ENCODE results near the gene GPR156. TPM values are rescaled to one million over a fixed set of nuclear protein-coding genes. Genes with fewer than 3 reads are reported as not detected.

GPR156 gene
- total RNA-seq, 2 donors from 2014 or later = 0.46 to 3.0 TPM

DNA sequence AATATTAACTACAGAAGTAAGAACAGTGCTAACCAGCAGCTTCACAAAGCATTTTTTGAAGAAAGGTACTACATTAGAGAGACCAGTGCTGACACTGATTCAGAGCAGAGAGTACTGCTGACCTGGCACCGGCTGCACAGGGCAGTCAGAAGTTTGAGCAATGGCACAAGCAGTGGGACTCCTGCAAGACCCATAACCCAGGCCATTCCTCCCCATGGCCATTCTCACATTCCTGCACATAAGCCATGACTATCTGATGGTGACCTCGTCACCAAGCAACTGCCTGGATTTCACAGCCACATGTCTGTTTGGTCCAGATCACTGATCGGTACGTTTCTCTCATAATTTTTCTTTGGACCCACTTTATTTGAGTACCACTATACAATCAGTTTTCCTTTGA, 88.7 kb downstream of the GPR156 start:
- no peak overlapping the region for H3K4me3 ChIP-seq
- no peaks in the 10 kb centered on the region for H3K9me3 ChIP-seq
- TF ChIP-seq POLR2A (IDR thresholded peaks at IDR 0.05) (no peak), POLR2AphosphoS5 (IDR thresholded peaks at IDR 0.05) (no peak)
- H3K27me3 ChIP-seq (replicated peaks; ENCODE audit: insufficient read depth) = no peaks in the 10 kb centered on the region
- intact Hi-C loops (cut with DNase I) = no loop called here
- no peak for DNase-seq (ENCODE audit: low spot score)
- 90% methylated on average over 4 of the region's 4 CpGs for WGBS
- no peaks in the 10 kb centered on the region for H3K4me1 ChIP-seq (replicated peaks)
- H3K36me3 ChIP-seq = no peaks in the 10 kb centered on the region
- H3K27ac ChIP-seq = no peak overlapping the region

DNA sequence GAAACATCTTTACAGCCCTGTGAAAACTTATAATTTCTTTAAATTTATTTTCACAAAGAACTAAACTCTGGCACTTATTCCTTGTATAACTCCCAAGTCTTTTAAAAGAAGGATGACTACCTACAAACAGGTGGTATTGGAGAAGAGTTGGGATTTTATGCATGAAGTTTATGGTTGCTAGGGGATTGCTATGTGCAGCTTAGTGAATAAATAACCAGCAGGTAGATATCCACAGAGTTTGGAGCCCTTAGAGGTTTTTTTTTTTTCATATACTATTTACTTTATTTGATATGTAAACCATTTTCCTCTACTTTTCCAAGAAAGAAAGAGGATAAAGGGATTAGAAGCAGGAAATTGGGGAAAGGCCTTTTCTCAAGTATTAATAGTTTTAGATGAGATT, 91.5 kb downstream of the GPR156 start:
- TF ChIP-seq POLR2AphosphoS5 (IDR thresholded peaks at IDR 0.05) (no peak), POLR2A (IDR thresholded peaks at IDR 0.05) (no peak)
- TF ChIP-seq, protein P1, sequence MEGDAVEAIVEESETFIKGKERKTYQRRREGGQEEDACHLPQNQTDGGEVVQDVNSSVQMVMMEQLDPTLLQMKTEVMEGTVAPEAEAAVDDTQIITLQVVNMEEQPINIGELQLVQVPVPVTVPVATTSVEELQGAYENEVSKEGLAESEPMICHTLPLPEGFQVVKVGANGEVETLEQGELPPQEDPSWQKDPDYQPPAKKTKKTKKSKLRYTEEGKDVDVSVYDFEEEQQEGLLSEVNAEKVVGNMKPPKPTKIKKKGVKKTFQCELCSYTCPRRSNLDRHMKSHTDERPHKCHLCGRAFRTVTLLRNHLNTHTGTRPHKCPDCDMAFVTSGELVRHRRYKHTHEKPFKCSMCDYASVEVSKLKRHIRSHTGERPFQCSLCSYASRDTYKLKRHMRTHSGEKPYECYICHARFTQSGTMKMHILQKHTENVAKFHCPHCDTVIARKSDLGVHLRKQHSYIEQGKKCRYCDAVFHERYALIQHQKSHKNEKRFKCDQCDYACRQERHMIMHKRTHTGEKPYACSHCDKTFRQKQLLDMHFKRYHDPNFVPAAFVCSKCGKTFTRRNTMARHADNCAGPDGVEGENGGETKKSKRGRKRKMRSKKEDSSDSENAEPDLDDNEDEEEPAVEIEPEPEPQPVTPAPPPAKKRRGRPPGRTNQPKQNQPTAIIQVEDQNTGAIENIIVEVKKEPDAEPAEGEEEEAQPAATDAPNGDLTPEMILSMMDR (IDR thresholded peaks at IDR 0.05) = no peak
- Histone ChIP-seq H3K4me1 (replicated peaks) (no peaks in the 10 kb centered on the region), H3K36me3 (no peaks in the 10 kb centered on the region), H3K27ac (no peak overlapping the region), H3K9me3 (no peaks in the 10 kb centered on the region), H3K4me3 (no peak overlapping the region), H3K27me3 (replicated peaks; ENCODE audit: insufficient read depth) (no peaks in the 10 kb centered on the region)
- no peak for DNase-seq (ENCODE audit: low spot score)
- intact Hi-C loops (cut with DNase I) = no loop called here

DNA sequence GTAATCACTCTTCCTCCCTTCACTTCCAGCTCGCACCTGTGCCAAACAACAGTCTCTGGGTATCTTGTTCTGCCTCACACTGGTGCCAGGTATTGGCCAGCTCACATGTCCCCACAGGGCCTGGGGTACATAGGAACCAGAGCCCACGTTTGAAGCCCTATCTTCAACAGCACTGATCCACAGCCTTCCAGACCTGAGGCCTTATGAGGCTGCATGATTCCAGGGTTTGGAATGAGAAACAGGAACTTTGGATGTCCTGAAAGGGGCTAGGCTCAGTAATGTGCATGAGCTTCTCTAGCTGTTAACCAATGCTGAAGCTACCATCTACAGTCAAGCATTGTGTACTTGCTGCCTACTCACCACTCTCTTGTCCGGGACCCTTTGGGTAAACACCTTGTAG, 92.4 kb downstream of the GPR156 start:
- TF ChIP-seq, protein P1 (IDR thresholded peaks at IDR 0.05) = no peak
- no peak for TF ChIP-seq POLR2A (IDR thresholded peaks at IDR 0.05)
- no peak for TF ChIP-seq POLR2AphosphoS5 (IDR thresholded peaks at IDR 0.05)
- no peaks in the 10 kb centered on the region for H3K36me3 ChIP-seq
- WGBS = 86% methylated on average over 3 of the region's 3 CpGs

DNA sequence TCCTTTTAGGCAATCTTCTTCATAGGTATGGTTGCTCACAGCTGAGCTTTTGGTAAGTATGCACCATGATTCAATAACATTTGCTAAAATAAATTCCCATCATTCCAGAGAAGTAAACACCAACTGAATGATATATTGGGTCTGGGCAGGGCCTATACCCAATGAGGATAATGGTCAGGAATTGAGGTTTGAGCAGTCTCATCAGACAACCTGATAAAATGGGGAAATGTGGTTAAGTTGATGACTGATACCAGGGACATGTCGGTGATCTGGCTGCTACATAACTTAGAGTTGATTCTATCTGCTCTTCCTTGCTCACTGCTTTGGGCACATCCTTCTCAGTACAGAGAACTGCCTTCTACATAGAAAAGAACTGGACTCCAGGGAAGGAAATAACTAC, 92.9 kb downstream of the GPR156 start:
- Histone ChIP-seq H3K9me3 (no peaks in the 10 kb centered on the region), H3K4me3 (no peak overlapping the region), H3K36me3 (no peaks in the 10 kb centered on the region), H3K4me1 (replicated peaks) (no peaks in the 10 kb centered on the region), H3K27ac (no peak overlapping the region), H3K27me3 (replicated peaks; ENCODE audit: insufficient read depth) (no peaks in the 10 kb centered on the region)
- 94% methylated on average over 1 of the region's 1 CpG for WGBS
- intact Hi-C loops (cut with DNase I) = no loop called here
- no peak for DNase-seq (ENCODE audit: low spot score)
- TF ChIP-seq POLR2AphosphoS5 (IDR thresholded peaks at IDR 0.05) = no peak
- no peak for TF ChIP-seq POLR2A (IDR thresholded peaks at IDR 0.05)
- TF ChIP-seq, protein P1 (IDR thresholded peaks at IDR 0.05) = no peak

More for the DNA sequence above, 92.4 kb downstream of the GPR156 start:
- Histone ChIP-seq H3K27me3 (replicated peaks; ENCODE audit: insufficient read depth) (no peaks in the 10 kb centered on the region), H3K27ac (no peak overlapping the region), H3K4me1 (replicated peaks) (no peaks in the 10 kb centered on the region), H3K4me3 (no peak overlapping the region), H3K9me3 (no peaks in the 10 kb centered on the region)
- intact Hi-C loops (cut with DNase I) = no loop called here
- DNase-seq (ENCODE audit: low spot score) = no peak

DNA sequence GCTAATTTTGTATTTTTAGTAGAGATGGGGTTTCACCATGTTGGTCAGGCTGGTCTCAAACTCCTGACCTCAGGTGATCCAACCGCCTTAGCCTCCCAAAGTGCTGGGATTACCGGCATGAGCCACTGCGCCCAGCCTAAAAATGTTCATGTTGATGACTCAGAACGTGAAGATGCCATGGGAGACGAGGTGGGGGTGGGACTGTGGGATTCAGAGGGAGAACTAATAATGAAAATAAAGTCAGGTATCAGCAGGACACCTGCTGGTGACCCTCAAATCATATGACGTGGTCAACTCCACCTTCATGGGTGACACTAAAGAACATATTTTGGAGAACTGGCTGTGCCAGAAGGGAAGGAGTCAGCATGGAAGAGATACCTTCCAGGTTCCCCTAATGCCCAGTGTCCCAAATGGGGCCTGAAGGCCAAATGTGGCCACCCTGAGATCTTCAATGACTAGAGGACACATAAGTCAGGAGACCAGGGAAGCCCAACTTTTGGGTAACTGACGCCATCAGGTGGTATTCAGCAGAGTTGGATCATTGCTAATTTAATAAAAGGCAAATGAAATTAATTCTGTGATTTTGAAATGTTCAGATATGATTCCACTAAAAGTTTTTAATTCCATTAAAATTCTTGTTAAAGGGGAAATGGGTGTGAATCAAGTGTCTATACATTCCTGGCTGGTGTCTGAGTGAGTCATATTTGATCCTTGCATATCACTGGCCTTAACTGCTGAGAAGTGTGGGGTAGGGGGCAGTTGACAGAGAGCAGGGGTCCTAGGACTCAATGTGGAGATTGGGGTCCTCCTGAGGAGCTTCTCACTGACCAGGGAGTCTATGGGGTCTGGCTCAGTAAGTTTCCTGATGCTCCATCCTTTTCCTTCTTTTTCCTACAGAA, 102.2 kb downstream of the GPR156 start:
- Histone ChIP-seq H3K36me3 (no peaks in the 10 kb centered on the region), H3K9me3 (no peaks in the 10 kb centered on the region), H3K4me1 (replicated peaks) (no peaks in the 10 kb centered on the region), H3K27me3 (replicated peaks; ENCODE audit: insufficient read depth) (no peaks in the 10 kb centered on the region), H3K27ac (no peak overlapping the region), H3K4me3 (no peak overlapping the region)
- 92% methylated on average over 7 of the region's 7 CpGs for WGBS
- intact Hi-C loops (cut with DNase I) = loop anchor here (5.0 kb wide), 1 partner anchor 291 kb away; no protein-coding TSS in a partner anchor
- peak; percentile 17 for DNase-seq (ENCODE audit: low spot score)
- TF ChIP-seq, protein P1 (IDR thresholded peaks at IDR 0.05) = peak in 2 of 4 experiments; percentile 35 to 41
- TF ChIP-seq POLR2A (IDR thresholded peaks at IDR 0.05) = no peak
